HG03469 (cell line): ENCODE results near the gene ALK.

Experiments used
- ATAC-seq: cut with Tn5 transposase; IDR thresholded peaks from one replicate; pipeline ENCODE4 v1.9.1; 2021; ENCODE audit warnings: mild to moderate bottlenecking, moderate library complexity, moderate number of reproducible peaks; ENCODE audit not compliant: unreplicated experiment

The ALK gene

DNA sequence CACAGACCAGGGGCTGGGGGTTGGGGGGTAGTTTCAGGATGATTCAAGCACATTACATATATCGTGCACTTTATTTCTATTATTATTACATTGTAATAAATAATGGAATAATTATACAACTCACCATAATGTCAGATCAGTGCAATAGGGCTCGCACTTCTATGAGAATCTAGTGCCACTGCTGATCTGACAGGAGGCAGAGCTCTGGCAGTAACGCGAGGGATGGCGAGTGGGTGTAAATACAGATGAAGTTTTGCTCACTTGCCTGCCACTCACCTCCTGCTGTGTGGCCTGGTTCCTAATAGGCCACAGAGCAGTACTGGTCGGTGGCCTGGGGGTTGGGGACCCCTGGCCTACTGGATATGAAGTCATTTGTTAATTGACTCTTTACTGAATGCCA is 615.6 kb downstream of the ALK start:
- no peak for ATAC-seq

DNA sequence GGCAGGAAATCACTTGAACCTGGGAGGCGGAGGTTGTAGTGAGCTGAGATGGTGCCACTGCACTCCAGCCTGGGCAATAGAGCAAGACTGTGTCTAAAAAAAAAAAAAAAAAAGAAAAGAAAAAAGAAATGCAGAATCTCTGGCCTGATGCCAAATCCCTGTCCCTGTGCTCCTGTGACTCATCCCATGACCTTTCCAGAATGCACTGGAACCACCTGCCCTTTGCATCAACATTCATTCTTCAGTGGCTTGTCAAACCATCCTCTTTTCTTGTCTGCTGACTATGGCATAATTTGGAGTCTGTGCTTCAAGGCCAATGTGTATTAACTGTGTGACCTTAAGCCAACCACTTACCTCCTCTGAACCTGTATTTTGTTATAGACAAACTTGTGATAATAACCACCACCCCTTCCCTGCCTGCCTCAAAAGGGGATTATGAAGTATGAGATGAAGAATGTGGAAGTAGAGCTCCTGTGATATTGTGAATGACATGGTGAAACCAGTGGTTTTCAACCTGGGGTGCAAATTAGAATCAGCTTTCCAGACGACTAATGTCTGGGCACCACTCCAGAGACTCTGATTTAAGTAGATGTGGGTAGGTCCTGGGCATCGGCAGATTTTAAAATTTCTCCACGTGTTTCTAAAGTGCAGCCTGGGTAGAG is 616.9 kb downstream of the ALK start:
- ATAC-seq, result no peak

DNA sequence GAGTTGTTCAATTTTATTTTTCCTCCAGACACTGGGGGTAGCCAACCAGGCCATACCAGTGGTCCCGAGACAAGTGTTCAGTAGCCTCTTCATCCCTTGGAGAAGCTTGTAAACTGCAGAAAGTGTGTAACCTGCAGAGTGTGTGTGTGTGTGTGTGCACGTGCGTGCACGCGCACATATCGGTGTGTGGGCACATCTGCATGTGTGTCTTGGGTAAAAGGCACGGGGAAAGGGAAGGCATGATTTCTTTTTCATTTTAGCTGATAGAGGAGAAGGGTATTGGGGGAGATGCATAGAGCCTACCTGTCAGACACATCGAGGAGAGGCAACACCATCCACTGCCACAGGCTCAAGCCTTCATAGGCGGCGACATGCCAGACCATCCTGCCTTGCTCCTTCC is 624.8 kb downstream of the ALK start:
- no peak for ATAC-seq

DNA sequence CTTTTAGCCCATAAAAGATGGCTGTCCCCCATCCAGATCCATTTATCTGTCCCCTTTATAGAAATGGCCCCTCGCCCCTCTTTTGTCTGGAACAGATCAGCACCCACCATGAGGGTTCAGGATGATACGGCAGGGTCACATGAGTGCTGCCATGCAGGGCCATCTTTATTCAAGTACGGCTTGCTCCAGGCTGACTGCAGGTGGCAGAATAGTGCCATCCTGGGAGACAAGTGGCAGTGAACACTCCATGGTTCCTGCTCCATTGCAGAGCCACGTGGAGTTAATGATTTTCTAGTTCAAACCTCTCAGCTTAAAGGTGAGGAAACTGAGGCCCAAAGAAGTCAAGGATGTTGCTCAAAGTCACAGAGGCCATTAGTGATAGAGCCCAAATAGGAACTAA is 625.5 kb downstream of the ALK start:
- ATAC-seq, result no peak

DNA sequence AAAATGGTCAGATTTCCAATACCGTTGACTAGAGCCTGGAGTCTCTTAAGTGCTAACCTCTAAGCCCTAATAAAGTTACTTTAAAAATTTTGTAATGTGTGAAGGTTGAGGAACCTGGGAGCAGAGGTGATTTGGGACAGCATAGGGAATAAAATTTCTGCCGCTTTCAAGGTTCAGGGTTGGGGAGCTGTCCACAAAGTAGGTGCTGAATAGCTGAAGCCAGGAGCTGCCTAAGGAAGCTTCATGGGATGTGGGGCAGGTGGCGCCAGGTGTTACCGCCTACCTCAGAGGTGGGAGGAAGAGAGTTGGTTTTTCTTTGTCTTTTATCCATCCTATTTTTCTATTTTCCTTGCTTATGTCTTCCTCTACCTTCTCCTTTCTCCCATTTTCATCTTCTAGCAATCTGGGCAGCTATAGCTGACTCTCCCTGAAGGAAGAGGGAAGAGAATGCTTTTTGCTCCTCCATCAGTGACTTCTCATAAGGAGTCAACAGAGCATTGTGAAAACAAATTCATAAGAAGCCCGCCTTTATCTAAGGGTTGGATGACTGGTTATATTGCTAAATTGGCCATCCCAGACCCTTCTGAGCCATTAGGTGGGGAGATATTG is 627.5 kb downstream of the ALK start:
- ATAC-seq, result no peak

DNA sequence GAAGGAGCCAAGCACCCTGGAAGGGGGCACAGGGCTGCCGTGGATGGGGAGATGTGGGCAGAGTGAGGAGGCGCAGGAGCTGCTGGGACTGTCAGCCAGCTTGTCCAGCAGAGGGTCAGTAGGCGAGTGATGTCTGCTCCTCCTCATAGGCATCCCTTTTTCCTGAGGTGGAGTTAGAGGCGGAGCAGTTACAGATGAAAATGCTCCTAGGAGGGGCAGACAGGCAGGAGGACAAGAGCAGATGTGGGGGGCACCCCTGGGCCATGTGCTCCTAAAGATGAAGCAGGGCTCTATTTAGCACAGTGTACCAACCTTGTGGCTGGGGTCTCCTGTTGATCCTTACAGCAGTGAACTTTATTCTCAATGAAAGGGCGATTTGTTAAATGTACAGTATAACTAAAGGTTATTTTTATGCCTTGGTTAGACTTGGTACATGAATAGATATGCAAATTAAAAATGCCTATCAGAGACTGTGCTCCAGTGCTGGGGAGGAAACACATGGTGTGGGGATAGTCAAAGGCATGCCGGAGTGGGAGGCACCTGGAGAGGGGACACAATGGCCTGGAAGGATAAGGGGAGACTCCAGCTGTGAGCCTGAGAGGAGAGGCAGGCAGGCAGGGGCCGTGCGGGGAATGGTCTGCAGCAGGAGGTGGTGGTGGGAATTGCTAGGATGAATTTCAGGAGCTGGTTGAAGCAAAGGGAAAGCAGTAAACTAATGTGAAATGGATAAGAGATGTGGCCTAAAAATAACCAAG is 630.9 kb downstream of the ALK start:
- ATAC-seq, result no peak

DNA sequence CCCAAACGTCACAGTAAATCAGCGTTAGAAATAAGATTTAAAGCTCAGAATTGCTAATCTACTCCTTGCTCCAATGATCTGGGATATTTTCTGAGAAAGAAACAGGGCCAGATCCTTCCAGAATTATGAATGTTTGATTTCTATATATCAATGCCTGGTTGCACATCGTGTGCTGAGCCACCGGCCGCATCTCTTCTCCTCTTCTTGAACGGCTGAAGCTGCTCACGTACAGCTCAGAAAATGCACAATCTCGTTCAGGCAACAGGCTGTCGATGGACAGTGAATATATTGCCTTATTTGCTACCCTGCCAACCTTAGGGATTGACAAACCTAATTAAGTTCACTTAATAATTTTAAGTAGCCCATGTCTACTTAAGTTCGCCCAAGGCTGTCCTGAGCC is 636.7 kb downstream of the ALK start:
- no peak for ATAC-seq

DNA sequence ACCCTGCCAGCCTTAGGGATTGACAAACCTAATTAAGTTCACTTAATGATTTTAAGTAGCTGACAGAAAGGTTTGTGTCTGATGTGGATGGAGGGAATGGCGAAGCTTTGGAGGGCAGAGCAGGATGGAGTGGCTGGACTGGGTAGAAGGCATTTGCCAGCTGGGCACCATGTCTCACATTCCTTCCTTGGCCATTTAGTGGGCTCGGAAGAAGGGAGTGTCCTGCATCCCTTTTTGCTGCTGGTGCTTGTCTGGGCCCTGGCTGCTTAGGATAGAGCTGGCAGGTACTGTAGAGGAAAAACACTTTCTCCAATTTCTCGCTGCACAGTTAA is 639.5 kb downstream of the ALK start:
- ATAC-seq, result no peak

DNA sequence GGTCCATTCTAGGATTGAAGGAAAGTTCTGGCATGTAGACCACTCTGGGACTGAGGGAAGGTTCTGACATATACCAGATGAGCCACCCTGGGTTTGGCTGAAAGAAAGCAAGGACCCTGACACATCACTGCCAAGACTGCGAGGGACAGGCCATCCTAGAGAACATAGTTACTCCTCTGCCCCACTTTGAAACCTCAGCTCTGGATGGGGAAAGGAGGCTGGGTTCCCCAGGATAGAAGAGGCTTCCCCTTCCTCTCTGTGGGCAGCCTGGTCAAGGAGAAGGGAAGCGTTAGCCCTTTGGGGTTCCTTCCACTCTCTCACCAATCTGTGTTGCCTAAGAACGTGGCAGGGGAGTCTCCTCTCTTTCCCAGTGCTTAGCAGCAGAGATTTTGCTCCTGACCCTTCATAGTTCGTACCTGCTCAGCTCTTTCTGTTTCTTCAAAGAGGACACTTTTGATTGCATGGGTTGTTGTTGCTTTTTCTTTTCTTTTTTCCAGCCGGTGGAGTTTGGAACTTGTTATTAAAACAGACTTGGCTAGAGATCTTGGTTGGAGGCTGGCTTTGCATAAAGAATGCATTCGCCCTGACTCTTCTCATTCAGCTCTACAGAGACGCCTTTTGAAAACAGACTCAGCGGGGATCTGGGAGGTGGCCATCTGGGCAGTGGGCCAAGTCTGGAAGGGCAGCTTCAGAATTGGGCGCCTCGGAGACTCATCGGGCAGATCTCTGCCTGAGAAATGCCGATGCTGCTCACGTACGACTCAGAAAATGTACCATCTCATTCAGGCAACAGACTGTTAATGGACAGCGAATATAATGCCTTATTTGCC is 640.1 kb downstream of the ALK start:
- no peak for ATAC-seq

DNA sequence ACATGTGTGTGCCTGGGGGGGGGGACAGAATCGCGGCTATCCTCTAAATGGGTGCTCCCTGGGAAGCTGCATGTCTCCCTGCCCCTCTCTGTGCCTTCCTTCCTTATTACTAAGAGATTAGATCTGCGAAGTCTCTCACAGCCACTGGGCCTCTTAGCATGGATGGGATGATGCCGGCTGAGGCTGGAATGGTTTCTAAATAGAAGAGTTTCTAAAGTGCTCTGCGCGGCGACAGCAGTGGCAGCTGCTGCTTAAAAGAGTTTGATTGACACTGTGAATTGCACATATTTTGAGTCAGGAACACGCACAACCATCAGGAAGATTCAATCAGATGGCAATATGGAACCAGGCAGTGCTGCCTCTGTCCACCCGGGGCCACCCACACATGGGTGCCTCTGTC is 642.4 kb downstream of the ALK start:
- no peak for ATAC-seq

DNA sequence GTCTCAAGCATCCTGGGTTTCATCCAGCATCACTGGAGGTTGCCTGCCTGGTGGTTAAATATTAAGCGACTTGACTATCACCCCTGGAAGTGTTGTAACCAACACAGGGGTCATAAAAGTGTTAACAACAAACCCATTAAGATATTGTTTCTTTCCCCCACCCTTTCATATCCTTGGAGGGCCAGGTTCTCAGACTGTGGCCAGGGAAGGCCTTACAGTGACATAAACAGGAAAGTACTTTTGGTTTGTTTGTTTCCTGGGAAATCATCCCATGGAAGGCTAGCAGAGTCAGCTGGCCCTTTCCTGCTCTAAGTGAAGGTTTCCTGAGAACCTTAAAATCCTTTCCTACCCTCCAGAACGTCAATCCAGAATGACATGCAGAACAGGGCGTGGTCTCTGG is 645.2 kb downstream of the ALK start:
- no peak for ATAC-seq

DNA sequence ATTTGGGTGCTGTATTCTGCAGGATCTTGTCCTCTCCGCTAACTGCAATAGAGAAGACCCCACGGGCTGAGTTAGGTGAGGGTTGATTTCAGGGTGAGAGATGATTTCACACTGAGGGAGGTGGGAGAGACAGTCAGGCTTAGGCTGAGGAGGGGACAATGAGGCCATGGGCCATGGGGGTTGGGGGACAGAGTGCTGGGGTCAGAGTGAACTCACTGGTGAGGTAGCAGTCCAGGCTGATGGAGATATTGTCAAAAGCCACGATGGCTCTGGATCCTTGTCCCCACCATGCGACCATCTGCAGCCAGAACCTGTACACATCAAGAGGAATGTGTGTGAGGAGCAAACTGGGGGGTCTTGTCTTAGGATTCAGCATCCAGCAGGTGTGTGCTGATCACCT is 646.2 kb downstream of the ALK start:
- no peak for ATAC-seq

DNA sequence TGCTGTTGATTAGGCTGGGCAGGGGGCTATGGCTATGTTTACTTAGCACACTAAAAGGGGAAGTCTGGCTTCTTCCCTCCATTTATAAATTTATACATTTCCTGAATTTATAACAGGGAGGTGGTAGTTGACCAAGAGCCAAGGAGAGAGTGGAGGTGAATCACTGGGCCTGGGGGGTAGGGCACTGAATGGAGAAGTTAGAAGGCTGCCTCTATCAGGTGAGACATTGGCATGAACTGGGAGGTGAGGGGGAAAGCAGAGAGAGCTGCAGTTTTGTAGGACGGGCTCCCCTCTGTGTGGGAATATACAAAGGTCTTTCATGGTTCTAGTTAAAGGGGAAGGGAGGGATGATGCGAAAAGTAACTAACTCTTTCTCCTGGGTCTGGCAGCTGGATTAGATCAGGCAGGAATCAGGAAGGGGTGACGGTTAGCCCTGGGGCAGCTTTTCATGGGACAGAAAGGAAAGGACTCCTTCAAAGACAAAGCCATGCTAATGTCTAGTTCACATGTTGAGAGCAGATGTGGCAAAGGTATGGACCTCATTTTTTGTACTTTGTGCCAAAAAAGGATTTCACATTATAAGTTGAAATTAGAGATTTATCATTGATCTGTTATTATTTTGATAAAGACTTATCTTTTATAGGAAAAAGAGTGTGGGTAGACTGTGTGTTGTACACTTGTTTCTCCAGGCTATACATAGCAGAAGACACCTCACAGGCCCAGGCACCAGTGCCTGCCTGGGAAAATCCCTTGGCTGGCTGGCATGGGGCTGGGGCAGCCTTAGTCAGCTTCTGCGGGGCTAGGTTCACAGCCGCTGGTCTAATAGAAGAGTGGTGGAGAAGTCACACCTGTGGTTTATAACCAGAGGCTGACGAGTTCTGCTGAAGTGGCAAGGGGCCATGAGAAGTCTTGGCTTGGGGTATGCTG is 647.4 kb downstream of the ALK start:
- ATAC-seq, result no peak

DNA sequence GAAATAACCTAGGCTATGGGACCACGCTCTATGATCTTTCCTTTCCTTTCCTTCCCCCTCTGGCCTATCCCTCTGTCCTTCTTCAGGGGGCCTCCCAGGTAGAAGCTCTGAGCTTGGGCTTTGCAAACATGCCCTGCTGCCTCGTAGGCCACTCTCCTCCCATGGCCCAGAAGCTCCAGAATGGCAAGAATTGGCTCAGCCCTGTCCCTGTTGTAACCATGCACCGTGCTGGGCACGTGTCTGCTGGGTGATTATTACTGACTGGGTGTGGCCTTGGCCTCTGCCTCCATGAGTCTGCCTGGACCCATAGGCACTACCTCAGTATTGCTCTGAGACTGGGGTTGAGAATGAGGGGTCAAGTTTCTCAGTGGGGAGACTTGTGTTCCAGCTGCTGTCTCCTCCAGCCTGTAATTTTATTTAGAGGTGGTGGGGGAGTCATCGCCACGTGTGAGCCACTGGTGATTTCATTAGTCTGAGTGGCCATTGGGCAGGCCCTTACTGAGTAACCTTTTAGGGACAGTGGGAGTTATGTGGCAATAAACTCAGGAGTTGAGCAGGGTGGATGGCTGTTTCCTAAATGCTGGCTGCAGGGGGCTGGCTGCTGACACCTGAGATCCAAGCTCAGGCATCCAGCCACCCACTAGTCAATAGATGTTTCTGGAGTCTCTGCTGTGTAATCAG is 648.2 kb downstream of the ALK start:
- ATAC-seq, result no peak

DNA sequence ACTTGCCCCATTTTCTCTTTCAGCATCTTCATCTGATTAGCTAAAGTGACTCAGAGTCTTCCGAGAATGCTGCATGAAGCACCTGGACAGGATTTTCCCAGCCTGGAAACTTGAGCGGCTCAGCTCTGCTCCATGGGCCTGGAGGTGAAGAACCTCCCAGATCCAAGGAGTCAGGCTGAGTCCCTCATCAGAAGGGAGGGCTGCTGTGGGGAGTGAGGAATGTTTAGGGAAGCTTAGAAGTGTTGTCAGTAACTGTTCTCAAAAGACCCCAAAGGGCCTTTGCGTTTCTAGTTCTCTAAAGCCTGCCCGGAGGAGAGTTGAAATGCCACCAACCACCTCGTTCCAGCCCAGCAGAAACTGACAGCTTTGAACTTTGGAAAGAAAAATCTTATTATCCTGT is 649.1 kb downstream of the ALK start:
- no peak for ATAC-seq

DNA sequence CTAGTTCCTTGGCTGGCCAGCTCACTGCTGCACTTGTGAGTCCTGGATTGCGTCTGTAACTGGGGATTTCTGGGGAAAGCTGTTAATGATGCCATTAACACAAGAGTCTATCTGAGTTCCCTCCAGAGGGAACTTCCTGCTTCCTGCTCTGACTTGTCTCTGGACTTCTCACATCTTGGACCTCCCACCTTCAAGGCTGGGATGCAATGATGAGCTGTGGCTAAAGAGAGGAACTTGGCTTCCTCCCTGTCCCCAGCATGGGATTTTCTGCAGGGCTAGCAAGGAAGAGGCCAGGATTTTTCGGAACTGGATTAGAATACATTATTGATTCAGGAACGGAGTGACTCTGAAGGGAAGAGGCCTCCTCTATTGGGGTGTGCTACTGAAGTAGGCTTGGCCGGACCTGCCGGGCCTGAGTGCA is 650.7 kb downstream of the ALK start:
- ATAC-seq, result no peak

DNA sequence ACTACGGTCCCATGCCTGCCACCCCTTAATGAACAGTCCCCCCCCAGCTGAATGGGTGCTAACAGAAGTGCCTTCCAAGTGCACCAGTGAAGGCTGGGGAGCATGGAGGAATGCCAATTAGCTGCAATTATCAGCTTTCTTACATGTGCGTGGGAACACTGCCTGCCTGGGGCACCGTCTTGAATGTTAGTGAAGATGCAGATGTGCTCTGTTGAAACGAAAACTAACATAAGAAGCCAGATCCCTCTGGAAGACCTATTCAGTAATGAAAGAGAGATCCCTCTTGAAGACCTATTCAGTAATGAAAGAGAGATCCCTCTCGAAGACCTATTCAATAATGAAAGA is 651.6 kb downstream of the ALK start:
- no peak for ATAC-seq

DNA sequence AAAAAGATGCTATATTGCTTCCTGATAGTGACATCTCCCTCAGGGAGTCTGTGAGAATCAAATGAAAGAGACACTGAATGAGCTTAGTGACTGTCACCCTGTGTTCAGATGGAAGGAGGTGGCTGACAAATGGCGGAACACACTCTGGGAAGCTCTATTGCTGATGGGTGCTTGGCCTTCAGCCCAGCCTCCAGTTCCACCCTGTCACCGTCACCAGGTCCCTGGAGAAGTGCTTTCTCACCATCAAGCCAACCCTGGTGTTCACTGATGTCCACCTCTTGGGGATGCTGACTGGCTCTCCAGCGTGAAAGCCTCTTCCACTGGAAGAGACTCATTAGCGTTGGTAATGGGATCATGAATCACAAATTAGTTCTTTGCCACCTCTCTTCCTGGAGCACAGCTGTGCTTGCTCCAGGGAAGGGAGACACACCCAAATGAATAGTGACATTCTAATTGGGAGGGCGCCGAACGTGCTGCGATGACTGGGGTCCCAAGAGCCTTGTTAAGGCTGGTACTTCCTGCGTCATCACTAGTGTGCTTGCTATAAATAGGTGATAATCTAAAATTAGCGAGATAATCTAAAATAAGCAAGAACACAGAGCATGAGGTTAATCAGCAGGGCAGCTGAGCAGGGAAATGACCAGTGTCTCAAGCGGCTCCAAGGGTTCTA is 652.2 kb downstream of the ALK start:
- ATAC-seq, result no peak

DNA sequence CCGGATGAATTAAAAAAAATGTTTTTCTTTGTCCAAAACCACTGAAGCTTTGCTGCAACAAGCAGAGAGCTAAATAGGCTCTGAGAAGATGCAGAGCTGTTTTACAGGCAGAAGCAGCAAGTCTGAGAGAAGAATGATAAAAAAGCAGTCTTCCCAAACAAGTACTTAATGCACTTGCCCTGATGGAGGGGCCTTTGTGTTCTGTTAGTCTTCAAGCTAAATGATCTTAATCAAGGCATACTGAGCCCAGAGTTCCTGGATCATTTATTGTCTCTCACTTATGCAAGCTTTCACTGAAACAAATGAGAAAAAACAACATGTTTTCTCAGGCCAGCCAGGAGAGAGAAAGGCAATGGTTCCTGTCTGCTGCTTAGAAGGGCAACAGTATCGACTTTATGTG is 653.7 kb downstream of the ALK start:
- no peak for ATAC-seq

DNA sequence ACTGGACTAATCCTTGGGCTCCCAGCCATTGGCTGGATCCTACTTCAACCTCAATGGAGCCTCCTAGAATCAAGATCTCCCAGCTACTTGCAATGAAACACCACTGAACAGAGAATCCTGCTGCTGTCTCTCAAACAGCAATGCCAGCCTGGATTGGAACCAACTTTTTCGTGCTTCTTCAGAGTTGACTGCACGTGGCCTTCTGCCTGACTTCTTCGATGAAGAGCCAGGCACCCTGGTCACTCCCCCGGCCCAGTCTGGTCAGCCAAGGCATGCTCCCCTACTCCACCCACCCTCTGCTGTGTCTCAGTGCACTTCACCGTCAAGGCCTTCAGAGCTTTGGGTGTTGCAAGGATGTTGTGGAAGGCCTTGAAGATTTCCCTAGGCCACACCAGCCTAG is 657.5 kb downstream of the ALK start:
- no peak for ATAC-seq
